SIG-M5 treated with dmso at 0.1 percent for 504 hours (cell line): Measurements from ENCODE around the gene LARP4B.

Experiments used
- DNase-seq: peaks from one replicate; lab custom pipeline; 2025; ENCODE audit not compliant: unreplicated experiment; lab: John Stamatoyannopoulos, UW

The LARP4B gene

GRCh38 chr10:836782-837181 lies 94.7 kb downstream of the LARP4B start:
- DNase-seq = no peak

- DNase-seq = no peak
Measured at GRCh38 chr10:834493-834892, 97.0 kb downstream of the LARP4B start.

GRCh38 chr10:829241-829640 lies 102.3 kb downstream of the LARP4B start:
- DNase-seq = no peak

DNA sequence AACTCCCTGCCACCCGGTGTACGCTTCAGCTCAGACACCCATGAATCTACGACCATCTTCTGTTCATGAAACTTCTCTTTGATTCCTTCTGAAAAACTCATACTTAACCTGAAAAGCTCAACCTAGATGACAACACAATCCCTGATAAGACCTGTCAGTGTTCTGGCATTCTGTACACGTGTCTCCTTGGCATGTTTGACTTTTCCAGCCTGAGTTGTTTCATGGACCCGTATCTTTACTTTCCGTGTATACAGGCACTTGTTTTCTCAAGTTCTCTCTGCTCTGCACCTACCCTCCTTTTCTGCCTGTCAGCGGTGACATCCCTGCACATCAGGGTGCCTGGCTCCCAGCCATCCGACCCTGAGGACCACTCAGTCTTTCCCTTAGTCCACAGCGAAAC lies 103.3 kb downstream of the LARP4B start:
- no peak for DNase-seq

GRCh38 chr10:824946-825345 lies 106.6 kb downstream of the LARP4B start:
- no peak for DNase-seq

DNA sequence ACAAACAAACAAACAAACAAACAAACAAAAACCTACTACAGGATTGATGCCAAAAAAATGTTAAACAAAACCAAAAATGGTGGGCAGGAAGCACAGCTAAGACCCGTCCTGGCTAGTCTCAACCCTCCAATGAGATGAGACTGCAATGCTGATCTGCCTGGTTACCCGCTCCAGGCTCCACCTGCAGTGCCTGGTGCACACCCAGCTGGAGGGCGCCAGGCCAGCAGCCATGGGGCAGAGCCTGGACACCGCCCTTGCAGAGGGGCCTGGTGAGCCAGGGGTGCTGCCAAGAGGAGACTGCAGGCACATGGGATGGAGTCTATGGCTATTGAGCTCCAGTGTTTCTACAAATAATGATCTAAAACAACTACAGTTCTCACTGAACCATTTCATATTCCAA lies 107.0 kb downstream of the LARP4B start:
- no peak for DNase-seq

- DNase-seq = no peak
Measured at GRCh38 chr10:822661-823367, 108.7 kb downstream of the LARP4B start.

DNA sequence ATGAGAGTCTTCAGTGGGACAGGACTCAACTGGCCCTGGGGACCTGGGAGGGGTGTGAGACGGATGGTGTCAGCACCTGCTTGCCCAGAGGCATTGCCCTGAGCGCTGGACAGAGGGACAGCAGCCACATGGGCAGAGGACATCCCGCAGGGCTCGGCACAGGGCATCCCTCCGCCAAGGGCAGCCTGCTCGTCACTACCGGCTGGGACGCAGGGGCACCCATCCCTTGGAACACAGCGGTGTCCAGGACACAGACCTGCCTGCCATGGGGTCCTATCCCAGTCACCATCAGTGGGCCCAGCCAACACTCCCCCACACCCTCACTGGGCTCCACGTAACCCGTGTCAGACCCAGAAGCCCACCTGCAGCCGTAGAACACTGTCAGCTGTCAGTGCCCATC lies 109.3 kb downstream of the LARP4B start:
- no peak for DNase-seq

- no peak for DNase-seq
Measured at GRCh38 chr10:821322-821721, 110.2 kb downstream of the LARP4B start.

DNA sequence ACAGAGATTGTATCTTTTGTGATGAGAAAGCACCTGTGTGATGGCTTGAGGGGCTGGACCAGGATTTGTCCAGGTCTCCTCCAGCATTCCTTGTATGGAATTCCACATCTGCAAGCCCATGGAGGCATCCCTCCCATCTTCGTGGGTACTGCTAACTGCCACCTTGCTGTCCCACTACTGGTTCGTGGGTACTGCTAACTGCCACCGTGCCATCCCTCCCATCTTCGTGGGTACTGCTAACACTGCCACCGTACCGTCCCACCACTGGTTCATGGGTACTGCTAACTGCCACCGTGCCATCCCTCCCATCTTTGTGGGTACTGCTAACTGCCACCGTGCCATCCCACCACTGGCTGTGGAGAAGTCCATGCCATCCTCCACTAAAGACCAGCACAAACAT lies 111.7 kb downstream of the LARP4B start:
- no peak for DNase-seq

DNA sequence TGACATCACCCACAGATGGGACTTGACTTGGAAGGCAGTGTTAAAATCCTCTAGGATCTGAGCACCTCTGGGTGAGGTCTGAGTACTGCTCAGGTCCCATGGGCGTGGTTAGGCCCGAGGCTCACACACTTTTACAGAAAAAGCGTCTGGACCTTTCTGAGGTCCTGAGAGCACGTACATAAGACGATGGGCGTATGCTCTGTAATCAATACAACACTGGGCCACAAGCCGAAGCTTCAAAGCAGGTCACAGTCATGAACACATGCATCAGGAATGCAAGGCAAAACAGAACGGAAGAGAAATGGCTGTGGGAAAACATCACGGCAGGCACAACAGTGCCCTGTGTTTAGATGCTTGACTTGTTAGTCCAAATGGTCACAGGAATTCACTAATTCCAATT lies 112.2 kb downstream of the LARP4B start:
- no peak for DNase-seq

- no peak for DNase-seq
Measured at GRCh38 chr10:818526-819220, 112.8 kb downstream of the LARP4B start.

- no peak for DNase-seq
Measured at GRCh38 chr10:818010-818409, 113.5 kb downstream of the LARP4B start.

- no peak for DNase-seq
Measured at GRCh38 chr10:817371-817770, 114.1 kb downstream of the LARP4B start.

DNA sequence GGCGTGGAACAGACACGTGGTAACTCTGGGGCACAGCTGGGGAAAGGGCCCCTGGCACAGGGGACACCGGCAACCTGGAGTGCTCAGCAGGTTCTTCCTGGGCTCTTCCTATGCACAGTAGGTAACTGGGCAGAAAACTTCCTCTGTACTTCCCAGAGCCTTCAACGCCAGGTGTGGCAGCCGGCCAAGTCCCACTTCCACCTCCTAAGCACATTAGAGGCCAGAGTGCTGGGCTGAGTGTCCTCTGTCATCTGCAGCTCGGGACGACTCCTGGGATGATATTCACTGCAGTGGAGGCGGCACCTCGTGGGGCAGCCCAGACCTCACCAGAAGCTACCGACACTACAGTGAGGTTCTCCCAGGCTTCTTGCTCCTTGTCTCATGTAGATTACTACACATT lies 114.5 kb downstream of the LARP4B start:
- no peak for DNase-seq

GRCh38 chr10:816091-816477 lies 115.4 kb downstream of the LARP4B start:
- no peak for DNase-seq

DNA sequence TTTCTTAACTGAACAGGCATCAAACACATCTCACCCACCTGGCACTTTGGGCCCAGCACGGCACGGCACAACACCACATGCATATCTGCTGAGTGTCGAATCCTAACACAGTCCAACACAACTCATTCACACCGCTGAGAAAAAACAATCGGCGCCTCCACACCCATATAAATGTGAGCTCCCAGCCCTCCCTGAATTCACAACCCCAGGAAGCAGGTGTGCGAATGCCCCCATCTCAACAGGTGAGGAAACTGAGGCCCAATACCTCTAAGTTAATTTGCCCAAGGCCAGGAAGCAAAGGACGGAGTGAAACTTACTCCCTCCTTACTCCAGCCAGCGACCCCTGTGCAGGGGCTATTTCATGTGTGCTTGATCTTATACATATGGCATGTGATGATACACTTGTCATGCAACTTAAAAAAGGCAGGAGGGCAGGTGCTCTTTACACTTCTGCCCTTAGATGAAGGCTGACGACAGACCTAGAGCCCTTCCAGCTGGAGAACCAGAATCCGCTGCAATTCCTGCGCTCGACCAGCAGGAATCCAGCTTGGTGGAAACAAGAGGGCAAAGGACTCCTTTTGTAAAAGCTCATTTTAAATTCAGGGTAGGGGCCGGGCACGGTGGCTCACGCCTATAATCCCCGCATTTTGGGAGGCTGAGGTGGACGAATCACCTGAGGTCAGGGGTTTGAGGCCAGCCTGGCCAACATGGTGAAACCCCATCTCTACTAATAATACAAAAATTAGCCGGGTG lies 116.0 kb downstream of the LARP4B start:
- DNase-seq = no peak

DNA sequence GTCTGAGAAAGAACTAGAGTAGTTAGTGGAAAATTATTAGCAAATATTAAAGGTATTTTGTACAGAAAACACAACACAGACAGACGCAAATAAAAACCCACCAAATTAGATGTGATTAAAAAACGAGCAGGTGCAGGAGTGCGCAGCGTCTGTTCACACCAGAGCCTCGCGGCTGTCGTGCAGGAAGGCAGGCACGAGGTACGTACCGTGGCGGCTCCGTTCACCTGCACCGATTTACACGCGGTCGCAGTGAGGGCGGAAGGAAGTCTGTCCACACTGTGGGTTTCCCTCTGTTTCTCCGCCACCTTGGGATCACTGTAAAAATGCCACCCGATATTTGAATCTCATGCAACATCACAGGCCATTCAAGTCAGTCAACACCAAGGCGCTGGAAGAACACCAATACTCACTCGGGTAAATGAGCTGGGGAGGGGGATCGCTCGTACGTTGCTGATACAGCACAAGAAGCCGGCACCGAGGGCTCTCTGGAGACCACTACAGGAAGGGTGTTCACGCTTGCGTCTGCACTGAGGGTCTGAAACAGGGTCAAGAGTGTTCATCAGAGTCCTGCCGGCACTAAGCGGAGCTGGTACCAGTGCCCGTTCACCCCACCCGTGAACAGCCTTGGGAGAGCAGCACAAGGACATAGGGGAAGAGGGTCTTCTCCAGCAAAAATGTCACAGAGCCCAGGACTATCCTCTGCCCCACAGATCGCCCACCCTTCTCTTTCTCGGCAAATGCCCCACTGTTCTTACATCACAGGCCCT lies 116.8 kb downstream of the LARP4B start:
- DNase-seq = no peak

GRCh38 chr10:813286-813685 lies 118.2 kb downstream of the LARP4B start:
- DNase-seq = no peak

DNA sequence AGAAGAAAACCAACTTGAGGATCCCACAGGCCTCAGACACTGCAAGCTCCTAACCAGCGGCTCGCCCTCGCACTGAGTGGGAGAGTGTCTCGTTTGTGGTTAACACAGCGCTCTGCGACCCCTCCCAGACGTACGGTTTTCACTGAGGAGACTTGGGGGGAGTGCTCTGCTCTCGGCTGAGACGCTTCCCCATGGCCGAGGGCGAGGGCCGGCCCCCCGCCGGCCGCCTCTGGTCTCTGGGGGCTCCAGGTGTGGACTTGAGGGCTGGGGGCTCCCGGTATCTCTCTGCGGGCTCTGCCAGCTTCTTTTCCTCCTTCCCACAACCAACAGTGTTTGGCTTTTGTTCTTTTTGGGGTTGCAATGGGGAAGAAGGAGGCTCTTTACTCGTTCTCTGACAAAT lies 118.7 kb downstream of the LARP4B start:
- DNase-seq = no peak

GRCh38 chr10:811379-812175 lies 119.9 kb downstream of the LARP4B start:
- DNase-seq = no peak
